Osteocyte (in vitro differentiated cells): Measurements from ENCODE around the gene PDIA2. TPM values are rescaled to one million over a fixed set of nuclear protein-coding genes. Genes with fewer than 3 reads are reported as not detected.
"Not testable (repeated sequence)": the region's sequence is repeated elsewhere in the genome, so short reads cannot be mapped to it uniquely, and the experiment has no call there.

Source experiments
- DNase-seq: peaks from one replicate; pipeline ENCODE4 v3.0.0; 2021; ENCODE audit warnings: mixed read lengths; ENCODE audit not compliant: unreplicated experiment; ENCODE audit errors: extremely low spot score
- H3K27ac Mint-ChIP-seq: one replicate; pipeline ENCODE4 v1.8.0; 2021; ENCODE audit warnings: mild to moderate bottlenecking, mixed read lengths; ENCODE audit not compliant: unreplicated experiment
- H3K27me3 Mint-ChIP-seq: one replicate; pipeline ENCODE4 v1.8.0; 2021; ENCODE audit warnings: mixed read lengths; ENCODE audit not compliant: unreplicated experiment
- H3K36me3 Mint-ChIP-seq: one replicate; pipeline ENCODE4 v1.8.0; 2021; ENCODE audit warnings: mixed read lengths; ENCODE audit not compliant: unreplicated experiment
- H3K4me1 Mint-ChIP-seq: one replicate; pipeline ENCODE4 v1.8.0; 2021; ENCODE audit warnings: mixed read lengths; ENCODE audit not compliant: unreplicated experiment
- H3K4me3 Mint-ChIP-seq: one replicate; pipeline ENCODE4 v1.8.0; 2021; ENCODE audit warnings: mild to moderate bottlenecking, moderate library complexity, mixed read lengths; ENCODE audit not compliant: unreplicated experiment
- H3K9me3 Mint-ChIP-seq: one replicate; pipeline ENCODE4 v1.8.0; 2021; ENCODE audit warnings: mixed read lengths; ENCODE audit not compliant: unreplicated experiment
- CTCF ChIP-seq: fragments of 200-600 bp; sonication (generic); IDR thresholded peaks from 2 replicates; pipeline ENCODE4 v1.5.0; 2021; ENCODE audit warnings: antibody characterized with exemption, mild to moderate bottlenecking, moderate library complexity
- total RNA-seq: library from RNA; stranded (reverse); gene quantifications from 2 replicates; pipeline ENCODE4 v1.2.1, GENCODE V29; 2021

The PDIA2 gene
- total RNA-seq, 1 donor from 2014 or later: not detected

GRCh38 chr16:324201-324450 is 41.2 kb downstream of the PDIA2 start:
- H3K27me3 Mint-ChIP-seq: no peaks in the 10 kb centered on the region
- no peak for TF ChIP-seq CTCF
- DNase-seq: no peak
- H3K4me1 Mint-ChIP-seq: peaks cover 4% of the 10 kb centered on the region
- H3K4me3 Mint-ChIP-seq: no peak overlapping the region
- no peaks in the 10 kb centered on the region for H3K36me3 Mint-ChIP-seq
- no peaks in the 10 kb centered on the region for H3K9me3 Mint-ChIP-seq
- no peak overlapping the region for H3K27ac Mint-ChIP-seq

GRCh38 chr16:324451-325334 is 41.7 kb downstream of the PDIA2 start:
- Mint-ChIP-seq H3K27me3 (no peaks in the 10 kb centered on the region), H3K4me1 (peaks cover 4% of the 10 kb centered on the region), H3K4me3 (no peak overlapping the region), H3K36me3 (no peaks in the 10 kb centered on the region), H3K27ac (no peak overlapping the region), H3K9me3 (no peaks in the 10 kb centered on the region)
- no peak for TF ChIP-seq CTCF
- no peak for DNase-seq

- no peaks in the 10 kb centered on the region for H3K9me3 Mint-ChIP-seq
- H3K36me3 Mint-ChIP-seq: no peaks in the 10 kb centered on the region
- peaks cover 4% of the 10 kb centered on the region for H3K4me1 Mint-ChIP-seq
- no peaks in the 10 kb centered on the region for H3K27me3 Mint-ChIP-seq
- no peak for DNase-seq
- no peak for TF ChIP-seq CTCF
- no peak overlapping the region for H3K27ac Mint-ChIP-seq
- H3K4me3 Mint-ChIP-seq: no peak overlapping the region
Measured at GRCh38 chr16:325375-326145, 42.6 kb downstream of the PDIA2 start.

GRCh38 chr16:330741-331140 is 47.8 kb downstream of the PDIA2 start:
- TF ChIP-seq CTCF: no peak
- peaks cover 15% of the 10 kb centered on the region for H3K4me1 Mint-ChIP-seq
- no peaks in the 10 kb centered on the region for H3K36me3 Mint-ChIP-seq
- H3K27ac Mint-ChIP-seq: no peak overlapping the region
- no peak for DNase-seq
- no peak overlapping the region for H3K4me3 Mint-ChIP-seq
- H3K27me3 Mint-ChIP-seq: no peaks in the 10 kb centered on the region
- no peaks in the 10 kb centered on the region for H3K9me3 Mint-ChIP-seq

GRCh38 chr16:331181-331814 is 48.3 kb downstream of the PDIA2 start:
- H3K4me1 Mint-ChIP-seq: peaks cover 15% of the 10 kb centered on the region
- not testable (repeated sequence) for H3K4me3 Mint-ChIP-seq, DNase-seq, H3K27ac Mint-ChIP-seq, H3K27me3 Mint-ChIP-seq, H3K36me3 Mint-ChIP-seq, H3K9me3 Mint-ChIP-seq
